ENCODE data around the gene CCDC142.

Gene CCDC142

DNA sequence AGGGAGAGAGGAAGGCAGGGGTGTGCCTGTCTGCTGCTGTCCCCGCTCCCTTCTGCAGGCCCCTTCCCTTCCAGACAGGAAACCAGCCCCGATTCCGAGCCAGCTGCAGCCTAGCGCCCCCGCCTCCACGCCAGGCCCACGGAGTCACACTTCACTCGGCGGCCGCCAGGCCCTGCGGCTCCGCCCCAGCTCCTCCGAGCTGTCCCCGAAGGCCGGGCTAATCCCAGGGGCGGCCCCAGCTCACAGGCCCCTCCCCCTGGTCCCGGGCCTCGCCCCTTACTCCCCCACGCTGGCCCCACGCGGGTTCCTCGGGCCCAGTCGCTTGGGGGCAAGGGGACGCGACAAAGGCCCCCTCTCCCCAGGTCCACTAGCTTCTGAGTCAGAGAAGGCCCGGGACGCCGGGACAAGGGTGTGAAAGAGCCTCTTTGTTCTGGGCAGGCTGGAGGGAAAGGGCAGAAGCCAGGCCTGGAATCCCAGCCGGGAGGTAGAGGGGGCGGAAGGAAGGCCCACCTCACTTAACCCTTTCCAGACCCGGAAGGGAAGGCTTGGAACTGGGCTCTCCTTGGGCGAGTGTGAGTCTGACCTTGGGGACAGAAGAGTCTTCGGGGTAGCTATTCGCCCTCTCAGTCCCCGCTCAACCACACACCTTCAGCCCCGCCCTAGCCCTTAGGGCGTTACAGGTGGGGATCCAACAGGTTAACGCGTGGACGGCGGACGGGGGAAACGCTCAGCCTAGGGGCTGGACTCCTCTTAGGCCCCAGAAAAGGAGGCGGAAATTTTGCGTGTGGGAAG lies 42.2 kb downstream of the CCDC142 start:
- DNase-seq = no peak

DNA sequence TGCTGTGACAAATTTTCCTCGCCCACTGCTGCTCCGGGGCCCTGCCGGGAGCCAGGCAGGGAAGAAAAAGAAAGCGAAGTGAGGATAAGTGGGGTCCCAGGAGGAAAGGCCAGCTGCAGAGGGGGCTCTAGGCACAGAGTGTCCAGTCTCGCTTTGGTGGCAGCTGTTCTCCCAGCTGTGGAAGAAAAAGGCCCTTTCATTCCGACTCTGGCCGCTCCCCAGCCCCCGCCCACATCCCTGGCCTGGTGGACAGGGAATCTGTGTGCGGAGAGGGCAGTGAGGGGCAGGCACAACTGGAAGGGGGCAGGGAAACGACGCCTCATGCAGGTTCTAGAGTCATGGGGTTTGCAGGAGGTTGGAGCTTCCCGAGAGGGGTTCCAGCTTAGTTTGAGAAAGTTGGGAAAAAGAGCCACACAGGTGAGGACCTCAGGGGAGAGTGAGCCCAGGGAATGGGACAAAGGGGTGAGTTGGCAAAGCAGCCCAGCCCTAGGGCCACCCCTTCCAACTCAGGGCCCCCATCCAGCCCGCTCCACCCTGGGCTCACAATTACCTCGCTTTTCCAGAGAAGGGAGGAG lies 42.9 kb downstream of the CCDC142 start:
- no peak for DNase-seq

DNA sequence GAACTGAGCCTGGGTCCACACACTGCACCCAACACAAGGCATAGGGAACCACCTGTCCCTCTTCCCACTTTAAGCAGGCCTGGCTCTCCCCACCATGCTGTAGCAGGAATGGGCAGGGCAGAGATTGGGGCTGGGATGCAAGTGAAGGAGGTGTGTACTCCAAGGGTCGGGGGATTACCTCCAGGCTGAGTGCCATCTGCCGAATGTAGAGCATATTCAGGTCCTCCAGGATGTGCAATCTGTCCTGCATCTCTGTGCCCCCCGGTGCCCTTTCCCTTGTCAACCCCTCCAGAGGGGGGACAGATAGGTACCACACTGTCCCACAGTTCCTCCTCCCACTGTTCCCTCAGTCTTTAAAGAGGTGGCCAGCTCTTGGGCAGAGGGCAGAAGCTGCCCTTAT lies 43.4 kb downstream of the CCDC142 start:
- no peak for DNase-seq

DNA sequence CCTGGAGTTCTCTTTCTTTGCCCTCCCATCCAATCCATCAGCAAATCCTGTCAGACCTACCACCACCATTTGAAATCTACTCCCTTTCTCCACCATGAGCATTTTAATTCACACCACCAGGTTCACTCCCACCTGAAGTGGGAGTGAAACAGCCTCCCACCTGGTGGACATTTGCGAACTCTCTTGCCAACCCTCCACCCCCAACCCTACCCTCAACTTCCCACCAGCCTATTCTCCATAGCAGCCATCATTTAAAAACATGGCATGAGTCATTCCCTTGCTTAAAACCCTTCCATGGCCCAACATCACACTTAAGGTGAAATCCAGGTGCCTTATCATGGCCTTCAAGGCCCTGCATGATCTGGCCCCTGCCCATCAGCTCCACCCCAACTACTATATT lies 44.5 kb downstream of the CCDC142 start:
- no peak for DNase-seq

DNA sequence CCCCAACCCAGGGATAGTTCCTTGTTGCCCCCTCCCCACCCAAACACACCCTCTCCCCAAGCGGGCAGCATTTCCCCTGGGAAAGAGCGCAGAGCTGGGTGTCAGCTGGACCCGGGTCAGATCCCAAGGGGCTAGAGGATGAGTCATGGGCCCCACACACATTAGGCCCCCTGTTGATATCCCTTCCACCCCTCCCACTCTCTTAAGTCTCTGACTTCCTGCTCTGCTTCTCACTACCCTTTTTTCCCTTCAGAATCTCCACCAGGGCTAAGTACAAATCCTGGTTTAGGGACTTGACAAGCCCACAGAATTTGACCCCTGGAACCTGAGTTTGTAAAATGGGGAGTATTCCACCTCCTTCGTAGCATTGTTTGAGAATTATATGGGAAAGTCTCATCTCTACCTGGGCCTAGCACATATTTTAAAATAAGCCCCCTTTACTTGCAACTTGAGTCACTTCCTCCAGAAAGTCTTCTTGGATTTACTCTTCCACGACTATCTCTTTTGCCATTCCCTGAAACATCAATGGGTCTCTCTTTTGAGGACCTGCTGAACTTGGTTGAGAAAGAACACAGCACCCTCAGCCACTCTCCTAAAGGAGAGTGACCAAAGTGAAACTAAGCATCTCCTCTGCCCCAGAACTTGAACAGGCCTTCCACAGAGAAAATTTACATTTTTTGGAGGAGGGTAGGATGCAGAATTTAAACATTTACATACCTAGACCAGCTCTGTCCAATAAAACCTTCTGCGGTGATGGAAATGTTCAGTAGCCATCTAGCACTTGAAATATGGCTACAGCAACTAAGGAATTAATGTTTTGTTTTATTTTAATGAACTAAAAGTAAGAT lies 45.7 kb downstream of the CCDC142 start:
- no peak for DNase-seq

DNA sequence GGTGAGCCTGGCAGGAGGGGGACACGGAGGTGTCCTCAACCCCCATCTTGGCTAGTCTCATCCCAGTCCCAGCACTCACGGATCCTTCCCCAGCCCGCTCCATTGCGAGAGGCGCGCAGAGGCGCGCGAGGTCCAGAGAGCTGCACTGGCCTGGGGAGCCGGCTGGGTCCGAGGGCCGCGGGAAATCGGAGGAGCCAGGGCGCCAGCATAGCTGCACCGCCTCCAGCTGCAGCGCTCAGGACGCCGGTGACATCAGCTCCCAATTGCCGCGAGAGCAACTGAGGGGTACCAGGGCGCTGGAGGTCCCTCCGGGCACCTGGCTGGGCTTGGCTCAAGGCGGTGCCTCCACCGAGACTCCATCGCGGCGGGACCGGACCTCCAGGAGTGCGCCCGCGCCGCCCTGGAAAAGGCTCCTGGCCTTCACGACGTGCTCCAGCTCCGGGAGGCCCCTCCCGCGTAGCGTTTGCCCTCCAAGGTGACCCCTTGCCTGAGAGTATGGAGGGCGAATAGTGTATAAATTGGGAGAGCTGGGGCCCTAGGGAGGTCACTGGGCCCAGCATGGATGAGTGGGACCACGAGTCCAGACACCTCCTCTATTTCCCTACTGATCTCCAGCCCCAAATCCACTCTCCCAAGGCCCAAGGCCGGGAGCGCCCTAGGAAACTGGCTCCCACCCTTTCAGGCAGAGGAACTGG lies 46.5 kb downstream of the CCDC142 start:
- no peak for DNase-seq

DNA sequence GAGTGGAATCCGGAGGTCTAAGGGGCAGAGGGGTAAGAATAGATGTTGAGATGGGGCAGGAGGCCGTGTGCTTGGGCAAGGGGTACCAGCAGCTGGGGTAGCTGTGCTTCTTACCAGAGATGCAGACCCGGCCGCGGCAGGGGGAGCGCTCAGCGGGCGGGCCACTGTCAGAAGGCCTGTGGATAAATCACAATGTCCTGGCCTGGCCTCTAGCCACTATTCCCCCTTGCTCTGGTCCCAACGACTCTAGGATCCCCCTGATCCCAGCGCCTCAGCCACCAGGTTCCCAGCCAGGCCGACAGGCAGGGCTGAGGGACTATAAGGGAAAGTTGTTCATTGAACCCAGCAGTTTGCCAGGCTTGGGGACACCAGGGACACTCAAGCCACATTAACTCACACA lies 52.3 kb downstream of the CCDC142 start:
- DNase-seq = no peak

DNA sequence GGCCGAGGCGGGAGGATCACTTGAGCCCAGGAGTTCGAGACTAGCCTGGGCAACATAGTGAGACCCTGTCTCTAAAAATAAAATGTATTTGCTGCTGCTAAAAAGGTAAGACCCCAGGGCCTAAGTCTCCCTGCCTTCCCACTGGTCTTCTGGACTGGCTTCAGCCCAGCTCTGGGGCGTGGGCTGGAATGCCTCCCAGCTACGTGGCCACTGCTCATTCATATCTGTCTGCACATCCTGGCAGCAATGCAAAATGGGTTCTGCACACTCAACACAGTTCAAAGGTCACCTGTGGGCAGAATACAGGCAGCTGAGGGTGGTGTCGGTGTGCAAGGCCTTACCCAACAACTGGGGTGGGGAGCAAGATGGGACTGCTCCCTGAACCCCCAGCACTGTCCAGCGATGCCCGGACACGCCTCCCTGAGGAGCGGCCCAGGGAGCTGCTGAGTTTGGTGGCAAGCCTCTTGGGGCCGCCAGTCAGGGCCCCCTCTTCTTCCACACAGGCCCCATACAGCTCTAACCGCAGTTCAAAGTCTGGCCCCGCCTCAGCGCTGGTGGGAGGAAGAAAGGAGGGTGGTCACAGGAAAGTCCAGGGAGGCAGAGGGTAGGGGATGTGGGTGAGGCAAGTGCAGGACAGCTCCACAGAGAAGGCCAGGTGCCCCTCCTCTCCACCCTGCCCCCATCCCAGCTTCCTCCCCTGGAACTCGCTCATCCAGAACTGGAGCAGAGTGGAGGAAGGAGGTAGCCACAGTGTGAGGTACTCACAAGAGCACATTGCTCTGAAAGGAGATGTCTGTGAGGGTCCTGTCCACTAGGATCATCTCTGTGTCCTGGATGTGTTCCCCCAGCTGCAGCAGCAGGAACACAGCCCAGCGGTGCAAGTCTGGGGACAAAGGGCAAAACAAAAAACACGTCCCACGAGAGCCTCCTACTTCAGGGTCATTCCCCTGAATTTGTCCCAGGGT lies 53.0 kb downstream of the CCDC142 start:
- DNase-seq = no peak

DNA sequence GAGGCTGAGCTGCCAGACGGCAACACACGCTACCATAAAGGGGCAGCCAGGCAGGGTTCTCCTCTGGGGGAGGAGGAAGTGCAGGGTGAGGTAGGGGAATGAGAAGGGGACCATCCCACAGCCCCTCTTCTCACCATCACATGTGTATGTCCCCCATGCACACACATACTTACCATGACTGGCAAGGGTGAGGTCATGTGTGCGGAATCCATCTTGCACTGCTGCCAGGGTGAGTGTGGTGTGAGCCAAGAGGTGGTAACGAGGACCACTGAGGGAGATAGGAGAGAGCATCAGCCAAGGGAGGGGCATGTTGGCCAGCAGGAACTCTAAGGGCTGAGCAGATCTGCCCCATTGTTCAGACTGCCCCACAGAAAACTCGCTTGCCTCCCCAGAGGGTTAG lies 54.1 kb downstream of the CCDC142 start:
- no peak for DNase-seq

DNA sequence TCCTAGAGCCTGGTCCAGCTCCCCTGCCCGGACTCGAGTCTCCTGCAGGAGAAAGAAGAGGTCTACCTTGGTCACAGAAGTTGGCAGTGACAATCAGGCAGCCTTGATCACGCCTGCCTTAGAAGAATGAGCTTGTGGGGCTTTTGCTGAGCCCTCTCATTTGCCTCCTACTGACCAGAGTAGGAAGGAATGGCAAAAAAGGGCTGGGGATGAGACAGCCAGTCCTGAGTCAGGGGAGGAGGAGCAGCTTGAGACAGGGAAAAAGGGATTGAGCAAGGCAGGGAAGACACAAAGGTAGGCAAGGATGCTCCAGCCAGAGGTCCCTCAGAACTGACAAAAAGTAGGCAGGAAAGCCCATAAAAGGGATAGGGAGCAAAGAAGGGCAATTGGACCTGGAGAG lies 55.2 kb downstream of the CCDC142 start:
- no peak for DNase-seq

DNA sequence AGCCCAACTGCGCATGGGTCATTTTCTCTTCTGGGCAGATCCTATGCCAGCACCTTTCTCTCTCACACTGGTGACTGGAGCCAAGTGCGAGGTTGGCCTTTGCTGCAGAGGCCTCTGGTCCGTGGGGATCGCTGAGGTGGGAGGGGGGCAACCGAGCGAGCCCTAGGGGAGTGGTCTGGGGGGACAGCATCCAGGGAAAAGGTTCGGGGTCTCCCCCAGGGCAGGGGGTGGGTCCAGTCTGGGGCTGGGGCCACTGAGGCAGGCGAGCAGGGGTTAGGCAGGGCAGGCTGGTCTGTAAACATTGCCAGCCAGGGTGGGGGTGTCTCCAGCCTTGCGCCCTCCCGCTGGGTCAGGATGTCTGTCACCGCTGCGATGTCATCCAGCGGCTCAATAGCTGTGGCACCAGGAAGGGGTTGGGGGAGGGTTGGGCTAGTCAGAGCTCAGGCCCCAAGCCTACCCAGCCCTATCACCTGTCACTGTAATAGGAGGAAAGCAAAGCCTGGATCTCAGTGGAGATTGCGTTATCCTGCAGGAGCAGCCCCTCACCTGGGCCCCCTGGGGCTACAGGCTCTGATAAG lies 56.5 kb downstream of the CCDC142 start:
- no peak for DNase-seq

DNA sequence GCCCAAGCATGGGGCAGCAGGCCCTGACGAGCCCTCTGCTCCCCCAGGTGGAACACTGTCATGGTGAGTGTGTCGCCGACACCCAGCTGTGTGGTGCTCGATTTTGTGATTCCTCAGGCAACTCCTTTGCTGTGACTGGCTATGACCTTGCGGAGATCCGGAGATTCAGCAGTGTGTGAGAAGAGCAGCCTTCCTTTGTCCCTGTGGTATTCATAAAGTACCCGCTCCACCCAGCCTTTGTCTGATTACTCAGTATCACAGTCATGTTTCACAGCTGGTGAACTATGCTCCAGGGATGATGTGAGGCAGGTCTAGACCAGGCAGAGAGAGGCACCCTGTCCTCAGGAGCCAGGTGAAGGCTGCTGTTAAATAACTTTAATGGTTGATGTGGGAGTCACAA lies 57.3 kb downstream of the CCDC142 start:
- no peak for DNase-seq

DNA sequence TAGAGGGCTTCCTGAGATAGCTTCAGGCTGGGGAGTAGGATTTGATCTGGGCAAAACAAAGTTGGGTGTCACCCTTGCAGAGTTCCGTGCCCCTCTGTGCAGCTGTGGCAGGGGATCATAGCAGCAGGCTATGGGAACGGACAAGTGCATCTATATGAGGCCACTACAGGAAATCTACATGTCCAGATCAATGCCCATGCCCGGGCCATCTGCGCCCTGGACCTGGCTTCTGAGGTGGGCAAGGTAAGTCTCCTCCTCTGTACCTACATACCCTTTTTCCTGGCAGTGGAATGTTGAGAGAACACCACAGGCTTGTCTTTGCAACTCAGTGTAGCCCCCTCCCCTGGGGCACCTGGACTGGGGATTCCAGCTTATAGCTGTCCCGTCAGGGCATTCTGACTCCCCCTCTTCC lies 57.8 kb downstream of the CCDC142 start:
- no peak for DNase-seq

DNA sequence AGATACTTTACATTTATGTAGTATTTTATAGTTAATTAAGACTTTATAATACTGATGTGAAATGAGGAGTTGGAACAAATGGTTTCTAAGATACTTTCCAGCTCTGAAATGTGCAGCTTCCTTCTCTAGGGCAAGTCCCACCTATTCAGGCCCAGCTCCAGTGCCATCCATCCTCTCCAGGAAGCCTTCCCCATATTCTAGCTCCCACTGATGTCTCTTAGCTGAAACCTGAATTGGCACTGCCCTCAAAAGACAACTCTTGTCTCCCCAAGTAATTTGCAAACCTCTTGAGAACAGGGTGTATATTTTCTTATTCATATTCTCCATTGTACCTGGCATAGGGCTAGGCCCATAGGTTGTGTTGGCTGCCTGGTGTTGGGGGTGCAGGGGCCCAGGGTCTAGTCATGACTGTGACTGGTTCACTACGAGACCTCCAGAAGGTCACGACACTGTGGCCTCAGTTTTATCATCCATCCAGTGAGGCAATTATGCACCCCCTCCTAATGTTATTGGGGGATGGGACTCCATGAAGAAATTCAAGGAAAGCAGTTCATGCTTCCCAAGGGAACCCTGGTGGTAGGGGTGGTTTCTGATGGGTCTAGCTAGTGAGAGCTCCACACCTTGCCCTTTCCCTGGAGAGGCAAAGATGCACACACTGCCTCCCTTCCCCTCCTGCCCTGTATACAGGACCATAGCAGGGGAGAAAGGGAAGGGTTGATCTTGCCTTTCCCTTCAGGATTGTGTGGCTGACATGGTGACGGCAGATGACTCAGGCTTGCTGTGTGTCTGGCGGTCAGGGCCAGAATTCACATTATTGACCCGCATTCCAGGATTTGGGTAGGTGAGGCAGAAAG lies 58.4 kb downstream of the CCDC142 start:
- no peak for DNase-seq

All from effector CD4-positive, alpha-beta T cell (primary cell).